Keratinocyte (primary cell): ENCODE measurements around the gene NXNL2. TPM values are rescaled to one million over a fixed set of nuclear protein-coding genes. Genes with fewer than 3 reads are reported as not detected.

ENCODE experiments used
- DNase-seq: peaks from one replicate; pipeline ENCODE4 v3.0.0-alpha.2; 2011; ENCODE audit warnings: low read depth, missing footprints, low spot score
- FAIRE-seq: peaks from 2 replicates; lab custom pipeline; 2011; peaks lifted over from hg19 to GRCh38; lab: Jason Lieb, UNC
- H2AFZ ChIP-seq: 2 replicates; pipeline ENCODE4 v1.6.0; 2012; ENCODE audit warnings: low read length, control low read depth, inconsistent platforms; ENCODE audit not compliant: control insufficient read depth
- H3K27ac ChIP-seq: 2 replicates; pipeline ENCODE4 v1.5.1; 2011; ENCODE audit warnings: low read length; ENCODE audit not compliant: control insufficient read depth, insufficient read depth
- H3K27me3 ChIP-seq: 3 replicates; pipeline ENCODE4 v1.6.0; 2011; ENCODE audit warnings: low read length; ENCODE audit not compliant: control insufficient read depth, insufficient read depth; ENCODE audit errors: extremely low read depth
- H3K36me3 ChIP-seq, 2 experiments: 2 replicates in 1 of 2; 3 replicates in 1 of 2; pipeline ENCODE4 v1.5.1; 2011; ENCODE audit warnings: low read length in 2 of 2, mild to moderate bottlenecking in 1 of 2; ENCODE audit not compliant: control insufficient read depth in 2 of 2, insufficient read depth in 2 of 2; ENCODE audit errors: extremely low read depth in 1 of 2
- H3K4me1 ChIP-seq: 3 replicates; pipeline ENCODE4 v1.5.1; 2011; ENCODE audit warnings: low read length; ENCODE audit not compliant: control insufficient read depth, insufficient read depth; ENCODE audit errors: extremely low read depth
- H3K4me2 ChIP-seq: 3 replicates; pipeline ENCODE4 v1.6.0; 2011; ENCODE audit warnings: low read depth, low read length; ENCODE audit not compliant: control insufficient read depth, insufficient read depth; ENCODE audit errors: extremely low read depth
- H3K4me3 ChIP-seq, 3 experiments: fragments of 200-600 bp in 1 of 3; sonication (generic) in 1 of 3; 2 replicates in 2 of 3; 3 replicates in 1 of 3; pipeline ENCODE4 v1.5.1; 2011 to 2016; ENCODE audit warnings: low read length in 3 of 3, mild to moderate bottlenecking in 3 of 3, control low read depth in 2 of 3, inconsistent platforms in 1 of 3, low read depth in 1 of 3, mixed read lengths in 1 of 3, mixed run types in 1 of 3, moderate library complexity in 1 of 3; ENCODE audit not compliant: control insufficient read depth in 2 of 3, insufficient read depth in 2 of 3; ENCODE audit errors: extremely low read depth in 1 of 3
- H3K79me2 ChIP-seq: 2 replicates; pipeline ENCODE4 v1.6.0; 2012; ENCODE audit warnings: low read length; ENCODE audit not compliant: control insufficient read depth, insufficient read depth
- H3K9ac ChIP-seq: 3 replicates; pipeline ENCODE4 v1.6.0; 2011; ENCODE audit warnings: low read length; ENCODE audit not compliant: control insufficient read depth, insufficient read depth; ENCODE audit errors: extremely low read depth
- H3K9me1 ChIP-seq: 3 replicates; pipeline ENCODE4 v1.6.0; 2011; ENCODE audit warnings: low read length; ENCODE audit not compliant: control insufficient read depth, insufficient read depth; ENCODE audit errors: extremely low read depth
- H3K9me3 ChIP-seq: 2 replicates; pipeline ENCODE4 v1.5.1; 2012; ENCODE audit warnings: low read depth, low read length; ENCODE audit not compliant: control insufficient read depth
- H4K20me1 ChIP-seq: 3 replicates; pipeline ENCODE4 v1.6.0; 2011; ENCODE audit warnings: low read length; ENCODE audit not compliant: control insufficient read depth, insufficient read depth; ENCODE audit errors: extremely low read depth
- EZH2 ChIP-seq: IDR thresholded peaks from one replicate; pipeline ENCODE4 v1.6.1; 2012; ENCODE audit warnings: inconsistent platforms, mild to moderate bottlenecking, low read length, moderate library complexity
- dilution Hi-C: fragments of 300-500 bp; cut with MboI; formaldehyde crosslinking; loops from one replicate; pipeline ENCODE4 v1.7.0; 2020; ENCODE audit warnings: low sequenced_read_pairs; ENCODE audit not compliant: extremely low pct_ligation_motif_present
- polyA plus RNA-seq, 5 experiments: library from polyadenylated mRNA; depleted of rRNA in 3 of 5; stranded (reverse) in 3 of 5; stranded (forward) in 1 of 5; unstranded in 1 of 5; fragments of >200 nt; gene quantifications; 1 replicate in 1 of 5; 2 replicates in 3 of 5; 3 replicates in 1 of 5; pipeline versions ENCODE4 v1.2.1 to v1.2.3, GENCODE V29; 2011 to 2012; ENCODE audit warnings: missing spikeins in 2 of 5, low read depth in 1 of 5, low replicate concordance in 1 of 5
- TF ChIP-seq, protein P1 (sequence below), 3 experiments: IDR thresholded peaks in 1 of 3; conservative IDR thresholded peaks in 1 of 3; optimal IDR thresholded peaks in 1 of 3; 2 replicates in 2 of 3; 3 replicates in 1 of 3; pipeline versions ENCODE3 to v1.5.1; 2011; ENCODE audit warnings: low read length in 3 of 3, mild to moderate bottlenecking in 3 of 3, moderate library complexity in 2 of 3, control low read depth in 1 of 3, inconsistent platforms in 1 of 3; ENCODE audit not compliant: insufficient read depth in 2 of 3; ENCODE audit errors: extremely low read depth in 1 of 3

The NXNL2 gene
- polyA plus RNA-seq, 1 donor (not counting 4 experiments of a cell fraction or from before 2014, with no cell fraction given) = 0.17 TPM

DNA sequence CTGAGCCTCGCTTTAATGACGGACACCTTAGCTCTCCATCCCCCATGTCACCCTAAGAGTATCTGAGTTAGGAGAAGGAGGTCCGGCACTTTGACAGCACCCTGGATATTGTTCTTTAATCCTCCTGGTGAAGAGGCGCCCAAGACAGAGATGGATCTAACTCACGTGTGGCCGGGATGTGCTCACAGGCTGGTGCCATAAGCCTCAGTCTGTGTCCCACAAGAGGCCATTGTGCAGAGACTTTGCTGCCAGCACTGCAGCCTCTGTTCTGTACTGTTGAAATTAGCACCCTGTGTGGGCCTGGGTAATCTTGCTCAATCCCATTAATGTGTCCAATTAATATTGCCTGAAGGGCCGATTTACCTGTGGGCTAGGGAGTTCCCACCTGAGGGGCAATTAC is 37.7 kb downstream of the NXNL2 start:
- DNase-seq (no peak), FAIRE-seq (no peak)
- no peaks in the 10 kb centered on the region for H3K27me3 ChIP-seq
- H2AFZ ChIP-seq = no peak overlapping the region
- no peaks in the 10 kb centered on the region for H3K4me1 ChIP-seq
- no peaks in the 10 kb centered on the region for H3K9me1 ChIP-seq
- no peaks in the 10 kb centered on the region for H3K79me2 ChIP-seq
- H3K4me3 ChIP-seq = no peak overlapping the region
- no peak overlapping the region for H3K9ac ChIP-seq
- H4K20me1 ChIP-seq = no peaks in the 10 kb centered on the region
- H3K36me3 ChIP-seq = no peaks in the 10 kb centered on the region
- dilution Hi-C loops = no loop called here
- no peak overlapping the region for H3K27ac ChIP-seq
- no peaks in the 10 kb centered on the region for H3K9me3 ChIP-seq
- TF ChIP-seq EZH2 = no peak
- TF ChIP-seq, protein P1, sequence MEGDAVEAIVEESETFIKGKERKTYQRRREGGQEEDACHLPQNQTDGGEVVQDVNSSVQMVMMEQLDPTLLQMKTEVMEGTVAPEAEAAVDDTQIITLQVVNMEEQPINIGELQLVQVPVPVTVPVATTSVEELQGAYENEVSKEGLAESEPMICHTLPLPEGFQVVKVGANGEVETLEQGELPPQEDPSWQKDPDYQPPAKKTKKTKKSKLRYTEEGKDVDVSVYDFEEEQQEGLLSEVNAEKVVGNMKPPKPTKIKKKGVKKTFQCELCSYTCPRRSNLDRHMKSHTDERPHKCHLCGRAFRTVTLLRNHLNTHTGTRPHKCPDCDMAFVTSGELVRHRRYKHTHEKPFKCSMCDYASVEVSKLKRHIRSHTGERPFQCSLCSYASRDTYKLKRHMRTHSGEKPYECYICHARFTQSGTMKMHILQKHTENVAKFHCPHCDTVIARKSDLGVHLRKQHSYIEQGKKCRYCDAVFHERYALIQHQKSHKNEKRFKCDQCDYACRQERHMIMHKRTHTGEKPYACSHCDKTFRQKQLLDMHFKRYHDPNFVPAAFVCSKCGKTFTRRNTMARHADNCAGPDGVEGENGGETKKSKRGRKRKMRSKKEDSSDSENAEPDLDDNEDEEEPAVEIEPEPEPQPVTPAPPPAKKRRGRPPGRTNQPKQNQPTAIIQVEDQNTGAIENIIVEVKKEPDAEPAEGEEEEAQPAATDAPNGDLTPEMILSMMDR (optimal IDR thresholded peaks at IDR 0.05 in 1 of 3, IDR thresholded peaks at IDR 0.05 in 1 of 3, conservative IDR thresholded peaks at IDR 0.05 in 1 of 3; ENCODE audit: extremely low read depth in 1 of 3, insufficient read depth in 2 of 3, low read length in 3 of 3) = no peak
- H3K4me2 ChIP-seq = no peak overlapping the region

DNA sequence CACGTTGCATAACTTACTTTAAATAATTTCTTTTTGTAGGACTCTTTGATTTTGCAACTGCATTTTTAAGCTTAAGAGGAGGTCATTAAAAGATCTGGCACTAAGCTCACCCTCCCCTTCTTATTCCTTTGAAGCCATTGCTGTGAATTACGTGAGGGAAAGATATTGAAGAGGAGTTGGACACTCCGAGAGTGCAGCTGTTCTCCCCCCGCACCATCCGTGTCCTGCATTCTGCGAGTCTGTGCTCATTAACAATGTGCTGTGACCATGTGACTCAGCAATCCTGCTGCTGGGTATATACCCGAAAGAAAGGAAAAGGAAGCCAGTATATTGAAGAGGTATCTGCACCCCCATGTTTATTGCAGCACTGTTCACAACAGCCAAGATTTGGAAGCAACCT is 40.0 kb downstream of the NXNL2 start:
- no peak for FAIRE-seq

More for the DNA sequence above, 40.0 kb downstream of the NXNL2 start:
- Histone ChIP-seq H3K27me3 (no peaks in the 10 kb centered on the region), H3K36me3 (no peaks in the 10 kb centered on the region), H2AFZ (no peak overlapping the region), H3K9me3 (no peaks in the 10 kb centered on the region), H3K9me1 (no peaks in the 10 kb centered on the region), H3K9ac (no peak overlapping the region), H3K4me2 (no peak overlapping the region), H4K20me1 (no peaks in the 10 kb centered on the region), H3K79me2 (no peaks in the 10 kb centered on the region), H3K4me3 (no peak overlapping the region), H3K4me1 (peaks cover 2% of the 10 kb centered on the region), H3K27ac (no peak overlapping the region)
- dilution Hi-C loops = no loop called here
- no peak for DNase-seq
- TF ChIP-seq, protein P1 (optimal IDR thresholded peaks at IDR 0.05 in 1 of 3, IDR thresholded peaks at IDR 0.05 in 1 of 3, conservative IDR thresholded peaks at IDR 0.05 in 1 of 3; ENCODE audit: extremely low read depth in 1 of 3, insufficient read depth in 2 of 3, low read length in 3 of 3) = no peak
- no peak for TF ChIP-seq EZH2
